Stimulated activated CD8-positive, alpha-beta memory T cell treated with anti-CD3 and anti-CD28 coated beads, Interleukin-4, amount 100 ng/mL, for 1 hour (primary cell): Measurements from ENCODE around the gene PROCA1.

Experiments used
- DNase-seq, 2 donors: peaks; one replicate each; pipeline ENCODE4 v3.0.0-alpha.2; 2020; ENCODE audit warnings: low read depth in 2 of 2, low spot score in 1 of 2

The PROCA1 gene

DNA sequence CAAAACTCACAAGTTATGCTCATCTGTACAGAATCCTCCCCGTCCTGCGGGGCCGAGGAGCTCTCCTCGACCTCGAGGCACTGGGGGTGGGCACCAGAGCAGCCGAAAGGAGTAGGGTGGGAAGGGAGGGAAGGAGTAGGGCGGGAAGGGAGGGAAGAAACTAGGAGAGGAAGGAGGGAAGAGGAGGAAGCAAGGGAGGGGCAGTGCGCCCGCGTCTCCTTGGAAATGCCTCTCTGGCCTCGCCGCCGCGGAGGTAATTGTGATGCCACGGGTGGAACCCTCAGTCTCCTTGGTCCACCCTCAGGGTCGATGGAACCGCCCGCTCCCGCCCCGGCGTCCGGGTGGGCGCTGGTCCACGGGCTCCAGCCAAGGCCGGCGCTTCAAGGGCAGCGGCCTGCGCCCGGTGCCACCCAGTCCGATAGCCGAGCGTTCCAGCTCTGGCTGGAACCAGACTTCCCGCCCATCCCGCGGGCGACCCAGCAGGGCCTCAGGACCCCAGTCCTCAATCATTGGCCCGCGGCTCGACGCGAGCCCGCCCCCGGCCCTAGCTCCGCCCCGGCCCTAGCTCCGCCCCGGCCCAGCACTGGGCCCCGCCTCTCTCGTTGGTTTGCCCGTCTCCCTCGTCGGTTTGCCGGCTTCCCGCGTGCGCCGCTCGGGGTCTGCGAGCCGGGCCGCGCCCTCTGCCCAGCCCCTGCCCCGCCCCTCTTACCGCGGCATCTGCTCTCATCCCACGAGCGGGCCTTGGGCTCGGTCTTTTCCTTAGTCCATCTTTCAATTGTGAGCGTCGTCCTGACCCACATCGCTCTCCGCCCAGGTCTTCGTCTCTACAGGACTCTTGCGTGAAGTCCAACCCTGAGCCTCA is 596 bp downstream of the PROCA1 start:
- peak; percentile 68 to 81 for DNase-seq

DNA sequence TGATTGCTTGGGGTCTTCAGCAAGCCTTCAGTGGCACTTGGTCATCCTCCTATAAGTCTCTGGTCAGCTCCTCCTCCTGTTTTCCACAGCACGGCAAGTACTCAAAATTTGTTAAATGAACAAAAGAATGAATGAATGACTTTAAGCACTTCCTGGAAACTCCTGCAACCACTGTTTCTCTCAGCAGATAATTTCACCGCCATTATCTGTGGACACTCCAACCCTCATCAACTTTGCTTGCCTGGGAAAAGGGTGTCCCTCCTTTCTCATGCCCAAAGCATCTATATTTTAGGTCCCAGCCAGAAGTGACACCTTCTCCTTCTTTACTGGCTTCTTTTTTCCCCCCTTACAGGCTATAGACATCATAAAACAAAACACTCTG is 4.4 kb downstream of the PROCA1 start:
- no peak for DNase-seq

DNA sequence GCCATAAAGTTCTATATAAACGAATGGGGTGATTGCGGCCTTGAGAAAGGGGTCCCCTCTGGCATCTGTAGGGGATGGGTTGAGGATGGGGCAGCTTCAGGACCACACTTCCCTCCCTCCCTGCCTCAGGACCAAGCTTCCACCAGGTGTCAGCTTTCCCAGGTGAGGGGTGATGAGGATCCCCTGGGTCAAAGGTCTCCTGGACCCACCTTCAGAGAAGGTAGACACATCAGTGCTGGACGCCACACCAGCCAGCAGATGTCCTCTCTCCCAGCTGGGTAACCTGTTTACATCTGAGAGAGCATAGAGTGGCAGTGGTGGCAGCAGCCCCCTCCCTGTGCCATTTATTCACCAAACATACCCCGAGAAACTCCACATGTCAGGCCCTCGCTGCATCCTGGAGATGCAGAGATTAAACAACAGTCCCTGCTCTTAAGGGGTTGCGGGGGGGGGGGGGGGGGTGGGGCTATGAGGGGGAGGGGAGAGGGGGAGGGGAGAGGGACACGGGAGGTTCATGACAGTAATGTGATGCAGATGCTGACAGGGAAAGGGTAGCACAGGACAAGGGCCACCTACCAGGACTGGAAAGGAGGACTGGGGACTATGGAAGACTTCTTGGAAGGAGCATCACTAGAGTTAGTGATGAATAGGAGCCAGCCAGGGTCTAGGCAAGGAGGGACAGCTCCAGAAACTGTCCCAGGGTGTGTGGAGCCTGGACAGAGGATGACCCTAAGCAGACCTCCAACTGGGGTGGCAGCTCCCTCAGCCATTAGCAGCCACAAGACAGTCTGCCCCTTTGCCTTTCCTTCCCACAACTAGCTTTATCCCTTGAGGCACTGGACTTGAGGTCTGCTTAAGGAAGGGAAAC is 5.0 kb downstream of the PROCA1 start:
- no peak for DNase-seq

DNA sequence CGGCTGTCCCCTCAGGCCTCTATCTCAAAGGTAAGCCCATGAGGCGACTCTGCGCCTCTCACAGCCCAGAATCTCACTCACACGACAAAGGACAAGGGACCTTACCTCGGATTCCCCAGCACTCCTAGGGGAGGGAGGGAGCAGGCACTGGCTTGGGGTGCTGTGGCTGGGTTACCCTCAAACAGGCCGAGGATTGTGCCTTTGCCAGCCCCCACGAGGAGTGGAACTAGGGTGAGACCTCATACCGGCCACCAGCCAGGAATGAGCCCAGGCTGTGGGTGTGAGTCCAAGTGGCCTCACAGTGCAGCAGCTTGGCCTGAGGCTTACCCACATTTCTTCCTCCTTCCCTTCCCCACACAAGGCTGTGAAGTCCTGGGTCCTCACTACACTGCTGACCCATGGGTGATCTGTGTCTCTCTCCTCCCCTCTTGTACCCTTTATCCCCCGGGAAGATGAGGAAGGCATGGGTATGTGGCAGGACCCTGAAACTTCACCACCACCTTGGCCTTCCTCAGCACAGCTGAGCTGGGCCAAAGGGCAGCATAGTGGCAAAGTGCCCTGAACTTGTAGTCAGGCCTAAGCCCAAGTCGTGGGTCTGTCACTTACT is 5.9 kb downstream of the PROCA1 start:
- DNase-seq: no peak

DNA sequence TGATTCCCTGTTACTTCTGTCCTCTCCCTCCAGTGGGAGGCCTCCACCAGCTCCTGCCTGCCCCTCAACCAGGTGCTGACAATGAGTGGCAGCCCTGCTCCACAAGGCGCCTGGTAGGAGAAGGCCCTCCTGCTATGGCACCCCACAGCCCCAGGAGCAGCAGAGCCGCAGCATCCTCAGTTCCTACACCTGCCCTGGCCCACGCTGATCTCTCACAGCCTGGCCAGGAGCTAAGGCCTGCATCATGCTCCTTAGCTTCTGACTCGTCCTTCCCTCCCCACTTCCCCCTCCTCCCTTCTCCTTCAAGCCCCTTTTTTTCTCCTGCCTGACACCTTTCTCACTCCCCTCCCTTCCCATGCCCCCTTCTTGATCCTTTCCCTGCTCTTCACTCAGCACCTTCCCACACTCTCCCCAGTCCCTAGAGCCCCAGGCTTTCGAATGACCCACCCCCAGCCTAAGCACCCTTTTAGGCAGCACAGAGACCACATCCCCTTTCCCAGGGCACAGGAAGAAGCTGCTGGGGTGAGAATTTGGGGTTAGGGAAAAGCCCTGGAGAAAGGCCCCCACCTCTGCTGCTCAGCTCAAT is 6.5 kb downstream of the PROCA1 start:
- no peak for DNase-seq

DNA sequence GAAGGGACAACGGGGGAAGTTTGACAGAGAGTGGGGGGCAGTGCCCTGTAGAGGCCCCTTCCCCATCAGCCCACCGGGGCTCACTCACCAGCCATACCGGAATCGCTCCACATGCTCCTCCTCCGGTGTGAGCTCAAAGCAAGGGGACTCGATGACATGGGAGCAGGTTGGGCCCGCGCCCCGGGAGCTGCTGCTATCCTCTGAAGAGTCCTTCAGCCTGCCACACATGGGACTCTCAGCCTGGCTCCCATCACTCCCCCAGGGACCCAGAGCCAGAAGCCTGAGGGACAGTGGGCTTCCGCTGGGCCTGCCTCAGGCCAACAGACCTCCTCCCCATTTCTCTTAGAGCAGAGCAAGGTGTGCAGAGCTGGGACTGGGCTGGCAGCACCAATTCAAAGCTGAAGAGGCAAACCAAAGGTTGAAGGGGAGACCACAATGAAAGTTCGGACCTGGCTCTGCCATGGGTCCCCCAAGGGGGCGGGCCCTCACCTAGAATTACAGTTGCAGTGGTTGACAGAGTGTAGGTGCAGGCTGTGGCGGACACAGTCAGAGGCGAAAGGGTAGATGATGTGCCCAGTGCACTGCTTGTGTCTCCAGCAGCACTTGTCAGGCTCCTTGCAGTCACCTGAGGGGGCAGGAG is 7.3 kb downstream of the PROCA1 start:
- no peak for DNase-seq

DNA sequence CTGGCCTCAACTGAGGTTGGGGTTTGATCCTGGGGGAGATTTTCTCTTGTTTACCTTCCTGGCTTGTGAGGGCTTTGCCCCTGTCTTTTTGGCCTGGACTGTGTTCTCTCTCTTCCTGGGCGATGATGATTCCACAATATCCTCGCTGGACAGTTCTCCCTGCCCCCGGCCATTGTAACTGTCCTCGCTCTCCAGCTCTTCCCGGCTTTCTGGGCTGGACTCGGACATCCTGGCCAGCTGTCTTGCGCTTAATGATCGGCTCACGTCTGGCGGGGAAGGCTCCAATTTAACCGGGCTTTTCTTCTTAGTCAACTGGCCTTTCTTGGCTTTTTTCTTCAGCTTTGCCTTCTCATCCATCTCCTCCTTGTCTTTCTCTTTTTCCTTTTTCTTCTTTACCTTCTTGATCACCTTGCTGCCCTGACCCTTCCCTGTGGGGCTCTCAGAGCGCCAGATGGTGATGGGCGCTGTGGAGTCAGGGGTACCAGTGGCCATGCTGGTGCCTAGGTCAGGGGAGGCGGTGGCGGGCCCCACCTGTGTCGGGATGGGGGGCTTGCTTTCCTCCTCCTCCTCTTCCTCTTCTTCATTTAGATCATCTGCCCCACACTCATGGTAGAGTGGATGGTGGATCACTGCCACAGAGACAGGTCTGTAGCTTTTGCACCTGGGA is 8.0 kb downstream of the PROCA1 start:
- DNase-seq: no peak

DNA sequence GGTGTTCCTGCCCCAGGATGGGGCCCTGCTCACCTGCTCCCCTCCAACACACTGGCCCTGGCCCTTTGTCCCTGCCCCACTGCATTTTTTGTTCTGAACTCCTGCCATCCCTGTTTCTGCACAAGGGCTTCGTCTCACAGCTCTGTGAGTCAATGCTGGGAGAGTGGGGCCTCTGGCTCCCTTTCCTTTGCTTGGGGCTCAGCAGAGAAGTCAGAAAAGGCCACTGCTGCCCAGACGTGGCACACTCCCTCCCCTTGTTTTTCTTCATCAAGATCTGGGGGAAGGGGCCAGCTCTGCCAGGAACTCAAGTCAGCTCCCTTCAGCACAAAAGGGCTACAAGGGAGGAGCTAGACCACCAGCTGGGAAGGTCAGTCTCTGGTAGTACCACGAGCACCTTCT is 8.9 kb downstream of the PROCA1 start:
- no peak for DNase-seq

DNA sequence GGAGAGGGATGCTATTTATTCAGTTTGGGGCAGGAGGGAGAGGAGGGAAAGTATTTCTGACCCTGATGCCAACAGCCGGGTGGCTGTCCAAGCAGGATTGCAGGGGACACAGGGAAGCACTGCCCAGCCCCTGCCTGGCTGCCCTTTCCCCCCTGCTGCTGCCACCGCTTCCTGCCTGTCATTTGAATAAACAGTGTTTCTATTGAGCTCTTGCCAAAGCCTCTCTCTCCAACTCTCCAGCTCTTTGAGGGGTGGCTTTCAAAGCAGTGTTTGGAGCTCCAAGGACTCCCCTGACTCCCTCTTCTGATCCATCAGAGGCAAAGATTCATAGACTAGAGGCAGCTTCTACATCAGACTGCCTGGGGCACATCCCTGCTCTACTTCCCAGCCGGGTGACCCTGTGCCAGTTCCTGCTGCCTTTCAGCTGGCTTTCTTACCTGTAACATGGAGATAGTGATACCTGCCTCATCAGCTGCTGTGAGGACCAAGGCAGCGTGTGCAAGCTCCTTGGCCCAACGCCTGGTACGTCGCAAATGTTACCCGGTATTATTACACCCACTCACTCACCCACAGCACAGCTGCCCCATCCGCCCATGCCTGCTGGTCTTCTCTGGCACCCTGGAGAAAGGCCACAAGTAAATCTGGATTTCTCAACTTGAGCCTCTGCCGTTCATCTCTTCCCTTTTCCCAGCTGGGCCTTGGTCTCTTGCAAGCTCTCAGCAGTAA is 9.5 kb downstream of the PROCA1 start:
- DNase-seq: no peak

DNA sequence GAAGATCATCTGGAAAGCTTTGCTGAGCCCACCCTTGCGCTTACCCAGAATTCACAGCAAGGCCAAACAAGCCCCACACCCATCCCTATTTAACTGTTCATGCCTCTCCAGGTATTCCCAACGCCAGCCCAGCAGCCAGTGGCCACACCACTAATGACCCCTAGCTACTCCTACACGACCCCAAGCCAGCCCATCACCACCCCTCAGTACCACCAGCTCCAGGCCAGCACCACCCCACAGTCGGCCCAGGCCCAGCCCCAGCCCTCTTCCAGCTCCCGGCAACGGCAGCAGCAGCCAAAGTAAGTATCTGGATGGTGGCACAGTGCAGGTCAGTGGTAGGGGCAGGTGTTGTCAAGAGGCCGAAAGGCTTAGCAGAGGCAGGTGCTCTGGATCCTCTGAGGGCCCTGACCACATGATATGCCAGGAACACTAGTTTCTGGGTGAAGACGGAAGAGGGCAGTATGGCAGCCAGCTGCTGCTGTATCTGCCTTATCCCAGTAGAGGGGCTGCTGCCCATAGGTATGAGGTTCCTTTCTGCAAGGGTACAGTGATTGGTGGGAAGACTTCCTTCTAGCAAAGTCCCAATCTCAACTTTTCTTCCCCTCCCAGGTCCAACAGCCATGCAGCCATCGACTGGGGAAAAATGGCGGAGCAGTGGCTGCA is 10.7 kb downstream of the PROCA1 start:
- no peak for DNase-seq

DNA sequence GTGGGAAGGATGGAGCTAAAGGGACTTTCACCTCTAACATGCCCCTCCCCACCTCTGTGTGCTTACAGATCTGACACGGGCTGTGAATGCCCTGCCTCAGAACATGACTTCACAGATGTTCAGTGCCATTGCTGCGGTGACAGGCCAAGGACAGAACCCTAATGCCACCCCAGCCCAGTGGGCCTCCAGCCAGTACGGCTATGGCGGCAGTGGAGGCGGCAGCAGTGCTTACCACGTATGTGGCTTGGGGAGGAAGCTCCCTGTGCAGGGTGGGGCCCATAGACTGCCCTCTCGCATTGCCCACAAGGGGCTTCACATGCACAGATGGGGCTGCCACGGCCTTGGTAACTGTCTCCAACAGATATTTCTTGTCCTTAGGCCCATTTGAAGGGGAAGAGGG is 11.4 kb downstream of the PROCA1 start:
- no peak for DNase-seq

DNA sequence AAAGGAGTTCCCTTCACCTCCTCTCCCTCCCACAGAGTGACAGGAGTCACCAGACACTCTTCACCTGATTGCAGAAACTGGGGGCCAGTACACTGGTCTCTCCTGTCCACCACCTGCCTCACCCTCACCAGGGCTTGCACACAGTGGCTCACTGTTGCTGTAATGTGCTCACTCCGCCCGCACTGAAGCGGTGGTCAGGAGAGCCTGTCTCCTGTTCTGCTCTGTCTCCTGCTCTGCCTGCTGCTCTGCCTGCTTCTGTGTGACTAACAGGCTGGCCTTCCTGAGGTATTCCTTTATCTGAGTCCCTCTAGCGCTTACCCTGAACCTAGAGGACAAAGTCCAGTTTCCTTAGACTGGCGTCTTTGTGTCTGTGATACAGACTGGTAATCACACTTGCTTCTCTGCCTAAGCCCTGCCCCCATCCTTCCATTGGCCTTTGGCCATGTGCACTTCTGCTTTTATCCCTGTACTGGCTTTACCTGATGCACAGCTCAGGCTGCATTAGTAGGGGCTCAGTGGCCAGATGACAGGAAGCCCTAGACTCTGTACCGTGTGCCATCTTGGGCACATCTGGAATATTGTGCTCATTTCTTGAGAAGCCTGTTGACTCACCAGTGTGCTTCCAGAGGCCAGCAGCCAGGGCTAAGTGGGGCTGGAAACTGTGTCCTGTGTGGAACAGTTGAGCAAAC is 13.3 kb downstream of the PROCA1 start:
- no peak for DNase-seq

DNA sequence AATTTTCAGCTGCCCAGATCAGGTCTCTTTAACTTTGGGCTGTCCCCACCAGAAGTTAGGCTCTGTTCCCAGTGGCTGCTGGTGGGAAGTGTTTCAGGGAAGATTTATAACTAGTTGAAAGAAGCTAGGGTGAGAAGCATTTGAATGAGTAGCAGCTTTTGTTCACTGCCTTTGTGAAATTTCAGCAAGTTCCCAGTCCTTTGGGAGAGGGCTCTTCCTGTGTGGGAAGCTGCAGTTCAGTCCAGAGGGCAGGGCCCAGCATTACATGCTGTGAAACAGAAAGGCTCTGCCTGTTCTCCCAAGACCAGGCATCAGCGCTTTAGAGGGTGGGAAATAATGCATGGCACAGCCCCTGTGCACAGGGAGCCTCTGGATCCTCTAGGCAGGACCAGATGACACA is 17.8 kb downstream of the PROCA1 start:
- no peak for DNase-seq

DNA sequence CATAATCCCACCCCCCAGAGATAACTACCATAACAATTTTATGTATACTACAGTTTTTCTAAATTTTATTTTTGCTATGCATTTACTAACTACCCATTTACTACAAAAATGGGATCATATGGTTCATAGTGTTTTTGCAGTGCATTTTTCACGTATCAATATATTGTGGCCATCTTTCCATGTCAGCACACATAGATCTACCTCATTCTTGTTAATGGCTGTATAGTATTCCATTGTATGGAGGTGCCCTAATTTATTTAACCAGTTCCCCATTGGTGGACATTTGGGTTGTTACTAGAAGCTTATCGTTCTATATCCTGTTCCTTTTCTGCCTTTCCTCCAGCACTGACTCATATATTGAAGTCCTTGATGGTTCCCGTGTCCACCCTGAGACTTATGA is 22.7 kb downstream of the PROCA1 start:
- DNase-seq: no peak

DNA sequence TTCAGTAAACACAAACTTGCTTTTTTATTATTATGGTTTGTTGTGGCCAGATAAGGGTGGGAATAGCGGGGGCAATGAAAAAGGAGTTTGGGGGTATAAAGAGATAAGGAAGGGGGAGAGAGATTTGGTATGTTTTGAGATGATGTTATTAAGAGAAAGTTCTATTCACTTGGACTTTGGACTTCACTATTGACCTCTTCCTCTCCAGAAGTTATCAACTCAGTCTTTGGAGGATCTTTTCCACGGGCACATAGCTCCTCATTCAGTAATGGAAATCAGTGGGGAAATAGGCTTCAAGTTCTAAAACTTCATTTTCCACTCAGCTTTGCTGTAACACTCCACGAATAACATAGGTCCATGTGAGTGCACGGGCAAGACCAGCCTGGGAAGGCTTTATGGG is 23.2 kb downstream of the PROCA1 start:
- DNase-seq: no peak

DNA sequence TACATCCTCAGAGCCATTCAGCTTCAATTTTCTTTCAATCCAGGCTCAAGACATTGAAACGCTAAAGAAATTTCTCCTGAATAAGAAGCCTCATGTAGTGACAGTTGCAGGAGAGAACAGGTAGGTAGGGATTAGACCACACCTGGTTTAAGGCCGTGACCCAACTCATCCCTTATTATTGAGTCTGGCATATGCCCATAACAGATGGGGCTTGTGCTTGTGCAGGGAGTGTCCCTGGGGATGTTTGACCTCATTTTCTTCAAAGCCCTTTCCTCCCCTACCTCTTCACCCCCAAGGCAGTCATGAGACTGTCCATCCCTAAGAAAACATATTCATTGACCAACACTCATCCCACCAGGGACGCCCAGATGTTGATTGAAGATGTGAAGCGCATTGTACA is 25.4 kb downstream of the PROCA1 start:
- DNase-seq: no peak

DNA sequence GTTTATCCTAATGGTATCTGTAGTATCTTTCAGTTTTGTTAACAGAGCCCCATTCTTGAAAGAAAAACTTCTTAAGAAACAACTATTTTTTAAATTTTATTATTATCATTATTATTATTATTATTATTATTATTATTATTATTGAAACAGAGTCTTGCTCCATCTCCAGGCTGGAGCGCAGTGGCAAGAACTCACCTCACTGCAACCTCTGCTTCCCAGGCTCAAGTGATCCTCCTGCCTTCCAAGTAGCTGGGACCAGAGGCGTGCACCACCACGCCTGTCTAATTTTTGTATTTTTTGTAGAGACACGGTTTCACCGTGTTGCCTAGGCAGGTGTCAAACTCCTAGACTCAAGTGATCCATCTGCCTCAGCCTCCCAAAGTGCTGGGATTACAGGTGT is 26.3 kb downstream of the PROCA1 start:
- DNase-seq: no peak

DNA sequence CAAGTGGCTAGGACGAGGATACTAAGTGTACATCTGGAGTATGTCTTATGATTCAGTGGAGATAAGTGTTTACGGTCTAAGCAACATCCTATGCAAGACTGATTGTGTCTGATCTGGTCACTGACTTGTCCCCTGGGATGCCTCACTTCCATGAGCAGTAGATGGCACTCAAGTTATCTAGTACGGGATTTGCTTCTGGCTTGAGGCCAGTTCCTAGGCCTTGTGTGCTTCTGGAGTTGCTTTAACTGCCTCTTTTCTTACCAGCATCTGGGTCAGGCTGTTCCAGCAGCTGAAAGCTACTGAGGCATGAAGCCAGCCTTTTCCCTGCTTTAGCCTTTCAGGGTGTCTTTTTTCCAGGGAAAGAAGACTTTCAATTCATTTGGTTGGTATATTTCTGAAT is 26.7 kb downstream of the PROCA1 start:
- no peak for DNase-seq

DNA sequence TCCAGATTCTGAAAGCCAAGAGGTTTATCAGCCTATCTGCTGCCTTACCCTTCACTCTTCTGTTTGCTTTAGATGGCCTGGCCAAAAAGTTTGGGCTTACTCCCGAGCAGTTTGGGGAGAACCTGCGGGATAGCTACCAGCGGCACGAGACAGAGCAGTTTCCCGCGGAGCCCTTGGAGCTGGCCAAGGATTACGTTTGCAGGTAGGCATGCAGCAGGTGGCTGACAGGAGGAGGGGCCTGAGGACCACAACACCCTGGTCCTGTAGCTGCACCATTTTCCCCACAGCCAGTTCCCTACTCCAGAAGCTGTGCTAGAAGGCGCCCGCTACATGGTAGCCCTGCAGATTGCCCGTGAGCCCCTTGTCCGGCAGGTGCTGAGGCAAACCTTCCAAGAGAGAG is 29.0 kb downstream of the PROCA1 start:
- no peak for DNase-seq
